DND-41 (cell line): ENCODE measurements around the gene IGFL3.

Source experiments
- ATAC-seq: fragments of 200-7000 bp; cut with Tn5 transposase; 3 replicates; pipeline ENCODE4 v1.9.1; 2021; ENCODE audit warnings: low read depth; ENCODE audit not compliant: insufficient read depth
- DNase-seq: peaks from one replicate; pipeline ENCODE4 v3.0.0-alpha.2; 2020
- H2AFZ ChIP-seq: 2 replicates; pipeline ENCODE4 v1.6.0; 2012; ENCODE audit warnings: low read depth, low read length
- H3K27ac ChIP-seq: 2 replicates; pipeline ENCODE4 v1.5.1; 2012; ENCODE audit warnings: low read length, inconsistent platforms
- H3K27me3 ChIP-seq: fragments of 200-600 bp; sonication (generic); 2 replicates; pipeline ENCODE4 v1.6.0; 2012; ENCODE audit warnings: low read length, mild to moderate bottlenecking, inconsistent platforms; ENCODE audit not compliant: insufficient read depth, poor library complexity
- H3K36me3 ChIP-seq: 2 replicates; pipeline ENCODE4 v1.5.1; 2012; ENCODE audit warnings: low read length, inconsistent platforms; ENCODE audit not compliant: insufficient read depth
- H3K4me1 ChIP-seq: 2 replicates; pipeline ENCODE4 v1.5.1; 2012; ENCODE audit warnings: mild to moderate bottlenecking, low read length; ENCODE audit not compliant: insufficient read depth
- H3K4me2 ChIP-seq: 2 replicates; pipeline ENCODE4 v1.6.0; 2012; ENCODE audit warnings: mild to moderate bottlenecking, moderate library complexity, low read length, inconsistent platforms; ENCODE audit not compliant: insufficient read depth
- H3K4me3 ChIP-seq, 2 experiments: fragments of 200-600 bp in 1 of 2; shearing (Covaris generic) in 1 of 2; 2 replicates each; pipeline ENCODE4 v1.5.1; 2012 to 2016; ENCODE audit warnings: inconsistent platforms in 2 of 2, low read length in 2 of 2, mild to moderate bottlenecking in 2 of 2, low read depth in 1 of 2, moderate library complexity in 1 of 2
- H3K79me2 ChIP-seq: 2 replicates; pipeline ENCODE4 v1.6.0; 2012; ENCODE audit warnings: low read length, inconsistent platforms; ENCODE audit not compliant: insufficient read depth
- H3K9ac ChIP-seq: 2 replicates; pipeline ENCODE4 v1.6.0; 2012; ENCODE audit warnings: low read depth, mild to moderate bottlenecking, inconsistent platforms, low read length, moderate library complexity
- H3K9me3 ChIP-seq: 2 replicates; pipeline ENCODE4 v1.5.1; 2012; ENCODE audit warnings: low read length, moderate library complexity, mild to moderate bottlenecking, inconsistent platforms; ENCODE audit not compliant: insufficient read depth, severe bottlenecking
- H4K20me1 ChIP-seq: 2 replicates; pipeline ENCODE4 v1.6.0; 2012; ENCODE audit warnings: low read length; ENCODE audit not compliant: insufficient read depth
- CTCF ChIP-seq: IDR thresholded peaks from 2 replicates; pipeline ENCODE4 v1.5.1; 2012; ENCODE audit warnings: borderline replicate concordance, low read length, moderate library complexity, mild to moderate bottlenecking; ENCODE audit not compliant: poor library complexity, severe bottlenecking; ENCODE audit errors: extremely low read depth
- EZH2 ChIP-seq: IDR thresholded peaks from 3 replicates; pipeline ENCODE4 v1.6.1; 2012; ENCODE audit warnings: borderline replicate concordance, low read depth, mild to moderate bottlenecking, moderate library complexity, low read length, inconsistent platforms; ENCODE audit not compliant: severe bottlenecking

Gene IGFL3

GRCh38 chr19:46090444-46090843, 34.0 kb downstream of the IGFL3 start:
- Histone ChIP-seq H3K4me2 (no peak overlapping the region), H2AFZ (no peak overlapping the region), H3K27me3 (peaks cover 9% of the 10 kb centered on the region), H3K36me3 (no peaks in the 10 kb centered on the region), H3K79me2 (no peaks in the 10 kb centered on the region), H3K4me3 (no peak overlapping the region), H3K27ac (no peak overlapping the region), H3K4me1 (no peaks in the 10 kb centered on the region), H4K20me1 (no peaks in the 10 kb centered on the region), H3K9me3 (peaks cover 4% of the 10 kb centered on the region), H3K9ac (no peak overlapping the region)
- DNase-seq (no peak), ATAC-seq (no peak)
- TF ChIP-seq CTCF: no peak
- TF ChIP-seq EZH2: no peak

GRCh38 chr19:46089432-46089831, 35.1 kb downstream of the IGFL3 start:
- TF ChIP-seq EZH2 (no peak), CTCF (no peak)
- Histone ChIP-seq H3K79me2 (no peaks in the 10 kb centered on the region), H3K36me3 (no peaks in the 10 kb centered on the region), H3K4me2 (no peak overlapping the region), H2AFZ (no peak overlapping the region), H3K4me3 (no peak overlapping the region), H3K27me3 (peaks cover 9% of the 10 kb centered on the region), H3K4me1 (no peaks in the 10 kb centered on the region), H4K20me1 (no peaks in the 10 kb centered on the region), H3K27ac (no peak overlapping the region), H3K9me3 (peaks cover 4% of the 10 kb centered on the region), H3K9ac (no peak overlapping the region)
- ATAC-seq (no peak), DNase-seq (no peak)

- H3K4me3 ChIP-seq: no peak overlapping the region
- TF ChIP-seq EZH2 (no peak), CTCF (no peak)
- no peaks in the 10 kb centered on the region for H3K79me2 ChIP-seq
- H3K9me3 ChIP-seq: peaks cover 4% of the 10 kb centered on the region
- ATAC-seq: no peak
- H3K4me1 ChIP-seq: no peaks in the 10 kb centered on the region
- no peak overlapping the region for H3K4me2 ChIP-seq
- H2AFZ ChIP-seq: no peak overlapping the region
- DNase-seq: no peak
- H3K27ac ChIP-seq: no peak overlapping the region
- no peaks in the 10 kb centered on the region for H4K20me1 ChIP-seq
- peaks cover 9% of the 10 kb centered on the region for H3K27me3 ChIP-seq
- H3K9ac ChIP-seq: no peak overlapping the region
- H3K36me3 ChIP-seq: no peaks in the 10 kb centered on the region
Measured at GRCh38 chr19:46088101-46088500, 36.4 kb downstream of the IGFL3 start.

GRCh38 chr19:46085888-46086287, 38.6 kb downstream of the IGFL3 start:
- no peaks in the 10 kb centered on the region for H4K20me1 ChIP-seq
- H3K9me3 ChIP-seq: peaks cover 4% of the 10 kb centered on the region
- H3K9ac ChIP-seq: no peak overlapping the region
- no peaks in the 10 kb centered on the region for H3K36me3 ChIP-seq
- H3K27me3 ChIP-seq: peaks cover 8% of the 10 kb centered on the region
- no peak for TF ChIP-seq EZH2
- TF ChIP-seq CTCF: no peak
- H3K4me3 ChIP-seq: no peak overlapping the region
- no peak overlapping the region for H2AFZ ChIP-seq
- no peak overlapping the region for H3K4me2 ChIP-seq
- ATAC-seq (no peak), DNase-seq (no peak)
- H3K79me2 ChIP-seq: no peaks in the 10 kb centered on the region
- H3K27ac ChIP-seq: no peak overlapping the region
- no peaks in the 10 kb centered on the region for H3K4me1 ChIP-seq
